BLaER1 treated with 17β-estradiol and CSF1 and Interleukin-3, amounts not matched to agents 10 nM and 100 nM (cell line): ENCODE measurements around the gene PCCA.
A peak's percentile ranks its signal among the peaks of the same experiment; 100 is the strongest.

Experiments
- H3K27ac ChIP-seq, 11 experiments: shearing (Covaris generic); formaldehyde crosslinking; 2 replicates each; pipeline ENCODE4 v1.8.1; 2022
- H3K27me3 ChIP-seq, 11 experiments: shearing (Covaris generic); formaldehyde crosslinking; 2 replicates each; pipeline ENCODE4 v1.8.1; 2022
- H3K36me3 ChIP-seq, 11 experiments: shearing (Covaris generic); formaldehyde crosslinking; 2 replicates each; pipeline ENCODE4 v1.8.1; 2022
- H3K4me1 ChIP-seq, 10 experiments: shearing (Covaris generic); formaldehyde crosslinking; 2 replicates each; pipeline ENCODE4 v1.8.1; 2022
- H3K4me2 ChIP-seq, 11 experiments: shearing (Covaris generic); formaldehyde crosslinking; 2 replicates each; pipeline ENCODE4 v1.8.1; 2022
- H3K4me3 ChIP-seq, 10 experiments: shearing (Covaris generic); formaldehyde crosslinking; 2 replicates each; pipeline ENCODE4 v1.8.1; 2022
- H3K9ac ChIP-seq, 11 experiments: shearing (Covaris generic); formaldehyde crosslinking; 2 replicates each; pipeline ENCODE4 v1.8.1; 2022
- H3K9me3 ChIP-seq, 11 experiments: shearing (Covaris generic); formaldehyde crosslinking; replicated peaks in 1 of 11; 2 replicates each; pipeline ENCODE4 v1.8.1; 2022
- H4K20me1 ChIP-seq, 11 experiments: shearing (Covaris generic); formaldehyde crosslinking; 2 replicates each; pipeline ENCODE4 v1.8.1; 2022
- Cebpa-rat ChIP-seq, 11 experiments: shearing (Covaris generic); IDR thresholded peaks; 2 replicates each; pipeline ENCODE4 v1.8.1; 2022

PCCA gene

GRCh38 chr13:100234524-100235136 lies 145.7 kb downstream of the PCCA start:
- Histone ChIP-seq H3K9ac (peak overlapping the region in 4 of 11 experiments; percentile 14 to 69 (median 28); a peak in 5 of 22 replicates), H3K27ac (peak overlapping the region in 8 of 11 experiments; percentile 72 to 82 (median 77); a peak in 16 of 22 replicates)

GRCh38 chr13:100235311-100235901 lies 146.5 kb downstream of the PCCA start:
- Histone ChIP-seq H3K4me1 (peaks cover 29 to 48% (median 38%) of the 10 kb centered on the region in 10 experiments), H3K9me3 (peaks cover 0 to 6% (median 0%) of the 10 kb centered on the region in 11 experiments; a peak in 5 of 22 replicates), H3K36me3 (no peaks in the 10 kb centered on the region), H3K27me3 (no peaks in the 10 kb centered on the region), H3K27ac (peak overlapping the region in 10 of 11 experiments; percentile 60 to 82 (median 74); a peak in 20 of 22 replicates), H3K9ac (peak overlapping the region in 10 of 11 experiments; percentile 40 to 69 (median 58); a peak in 20 of 22 replicates), H4K20me1 (no peaks in the 10 kb centered on the region), H3K4me3 (peak overlapping the region in 7 of 10 experiments; percentile 9 to 43 (median 35); a peak in 8 of 20 replicates), H3K4me2 (peak overlapping the region; percentile 44 to 93 (median 79))
- peak in 6 of 11 experiments; percentile 49 to 95 (median 73); a peak in 11 of 22 replicates for TF ChIP-seq Cebpa-rat (IDR thresholded peaks at IDR 0.05)

More at GRCh38 chr13:100234524-100235136, 145.7 kb downstream of the PCCA start:
- no peak for TF ChIP-seq Cebpa-rat (IDR thresholded peaks at IDR 0.05)
- Histone ChIP-seq H3K4me1 (peaks cover 29 to 53% (median 41%) of the 10 kb centered on the region in 10 experiments), H3K36me3 (no peaks in the 10 kb centered on the region), H3K27me3 (no peaks in the 10 kb centered on the region), H3K4me2 (peak overlapping the region; percentile 0 to 93 (median 76); a peak in 21 of 22 replicates), H3K4me3 (no peak overlapping the region), H3K9me3 (peaks cover 0 to 6% (median 0%) of the 10 kb centered on the region in 11 experiments; a peak in 5 of 22 replicates), H4K20me1 (no peaks in the 10 kb centered on the region)

- H3K4me1 ChIP-seq, result peaks cover 10 to 22% (median 14%) of the 10 kb centered on the region in 10 experiments; a peak in 19 of 20 replicates
- H3K9me3 ChIP-seq, result peaks cover 0 to 6% (median 0%) of the 10 kb centered on the region in 11 experiments; a peak in 5 of 22 replicates
- no peaks in the 10 kb centered on the region for H3K36me3 ChIP-seq
- no peak overlapping the region for H3K4me2 ChIP-seq
- no peak overlapping the region for H3K4me3 ChIP-seq
- no peaks in the 10 kb centered on the region for H4K20me1 ChIP-seq
- no peak overlapping the region for H3K9ac ChIP-seq
- no peak for TF ChIP-seq Cebpa-rat (IDR thresholded peaks at IDR 0.05)
- no peak overlapping the region for H3K27ac ChIP-seq
- H3K27me3 ChIP-seq, result no peaks in the 10 kb centered on the region
These were observed 151.4 kb downstream of the PCCA start for GRCh38 chr13:100240109-100240779.

- no peaks in the 10 kb centered on the region for H3K27me3 ChIP-seq
- H3K4me3 ChIP-seq, result no peak overlapping the region
- no peaks in the 10 kb centered on the region for H4K20me1 ChIP-seq
- TF ChIP-seq Cebpa-rat (IDR thresholded peaks at IDR 0.05), result no peak
- no peaks in the 10 kb centered on the region for H3K4me1 ChIP-seq
- no peak overlapping the region for H3K27ac ChIP-seq
- H3K9ac ChIP-seq, result no peak overlapping the region
- H3K36me3 ChIP-seq, result peaks cover 0 to 5% (median 0%) of the 10 kb centered on the region in 11 experiments; a peak in 1 of 22 replicates
- no peak overlapping the region for H3K4me2 ChIP-seq
- peaks cover 25 to 34% (median 28%) of the 10 kb centered on the region in 11 experiments for H3K9me3 ChIP-seq
These were observed 155.5 kb downstream of the PCCA start for GRCh38 chr13:100244431-100244830.

GRCh38 chr13:100245104-100245503 lies 156.2 kb downstream of the PCCA start:
- H3K36me3 ChIP-seq, result peaks cover 0 to 5% (median 0%) of the 10 kb centered on the region in 11 experiments; a peak in 1 of 22 replicates
- H3K4me1 ChIP-seq, result no peaks in the 10 kb centered on the region
- H3K4me3 ChIP-seq, result no peak overlapping the region
- H4K20me1 ChIP-seq, result no peaks in the 10 kb centered on the region
- H3K9ac ChIP-seq, result no peak overlapping the region
- no peaks in the 10 kb centered on the region for H3K27me3 ChIP-seq
- H3K27ac ChIP-seq, result no peak overlapping the region
- peaks cover 25 to 38% (median 28%) of the 10 kb centered on the region in 11 experiments for H3K9me3 ChIP-seq
- H3K4me2 ChIP-seq, result no peak overlapping the region
- TF ChIP-seq Cebpa-rat (IDR thresholded peaks at IDR 0.05), result no peak

- Histone ChIP-seq H3K36me3 (peaks cover 0 to 5% (median 0%) of the 10 kb centered on the region in 11 experiments; a peak in 1 of 22 replicates), H4K20me1 (no peaks in the 10 kb centered on the region), H3K27me3 (no peaks in the 10 kb centered on the region), H3K4me2 (no peak overlapping the region), H3K4me1 (no peaks in the 10 kb centered on the region), H3K27ac (no peak overlapping the region), H3K9ac (no peak overlapping the region), H3K4me3 (no peak overlapping the region), H3K9me3 (peaks cover 25 to 39% (median 31%) of the 10 kb centered on the region in 11 experiments)
- TF ChIP-seq Cebpa-rat (IDR thresholded peaks at IDR 0.05), result no peak
These were observed 159.0 kb downstream of the PCCA start for GRCh38 chr13:100247937-100248336.

GRCh38 chr13:100254002-100254401 lies 165.1 kb downstream of the PCCA start:
- Histone ChIP-seq H3K4me1 (peaks cover 15 to 36% (median 26%) of the 10 kb centered on the region in 10 experiments), H3K4me3 (no peak overlapping the region), H4K20me1 (no peaks in the 10 kb centered on the region), H3K9ac (no peak overlapping the region), H3K9me3 (peaks cover 7 to 23% (median 14%) of the 10 kb centered on the region in 11 experiments; a peak in 21 of 22 replicates), H3K27ac (no peak overlapping the region), H3K36me3 (0 out of 22 replicates have a peak, but pooled peaks cover 0 to 2% (median 0%) of the 10 kb centered on the region in 11 experiments), H3K4me2 (no peak overlapping the region), H3K27me3 (no peaks in the 10 kb centered on the region)
- TF ChIP-seq Cebpa-rat (IDR thresholded peaks at IDR 0.05), result no peak

GRCh38 chr13:100262404-100262803 lies 173.5 kb downstream of the PCCA start:
- Histone ChIP-seq H3K27me3 (no peaks in the 10 kb centered on the region), H3K36me3 (no peaks in the 10 kb centered on the region), H3K9ac (no peak overlapping the region), H3K4me1 (peaks cover 0 to 7% (median 0%) of the 10 kb centered on the region in 10 experiments; a peak in 3 of 20 replicates), H4K20me1 (no peaks in the 10 kb centered on the region), H3K9me3 (no peaks in the 10 kb centered on the region), H3K27ac (no peak overlapping the region), H3K4me2 (no peak overlapping the region), H3K4me3 (no peak overlapping the region)
- TF ChIP-seq Cebpa-rat (IDR thresholded peaks at IDR 0.05), result no peak

GRCh38 chr13:100266026-100266425 lies 177.1 kb downstream of the PCCA start:
- no peak overlapping the region for H3K4me3 ChIP-seq
- H3K27me3 ChIP-seq, result no peaks in the 10 kb centered on the region
- no peak overlapping the region for H3K9ac ChIP-seq
- TF ChIP-seq Cebpa-rat (IDR thresholded peaks at IDR 0.05), result no peak
- peaks cover 0 to 5% (median 0%) of the 10 kb centered on the region in 11 experiments; a peak in 3 of 22 replicates for H3K36me3 ChIP-seq
- H3K4me1 ChIP-seq, result peaks cover 0 to 9% (median 5%) of the 10 kb centered on the region in 10 experiments; a peak in 5 of 20 replicates
- 0 out of 22 replicates have a peak, but pooled peaks cover 0 to 5% (median 0%) of the 10 kb centered on the region in 11 experiments for H3K9me3 ChIP-seq
- no peaks in the 10 kb centered on the region for H4K20me1 ChIP-seq
- no peak overlapping the region for H3K27ac ChIP-seq
- H3K4me2 ChIP-seq, result no peak overlapping the region
